Gastrocnemius medialis (tissue), 4 donors: Measurements from ENCODE around the gene PLXNA2. TPM values are rescaled to one million over a fixed set of nuclear protein-coding genes. Genes with fewer than 3 reads are reported as not detected.

Experiments used
- ATAC-seq, 2 donors: fragments of 150-250 bp; one replicate each; pipeline ENCODE4 v1.9.1; 2016
- DNase-seq, 2 donors: peaks; one replicate each; pipeline ENCODE4 v3.0.0-alpha.2; 2019
- H3K27ac ChIP-seq, 4 donors: fragments of 200-600 bp; sonication (generic); 1 replicate in 1 of 4; 2 replicates in 3 of 4; pipeline ENCODE4 v1.5.1; 2016 to 2018; ENCODE audit warnings: mild to moderate bottlenecking in 2 of 4, moderate library complexity in 1 of 4
- H3K27me3 ChIP-seq, 3 donors: fragments of 200-600 bp; sonication (generic) in 2 of 3; 1 replicate in 1 of 3; 2 replicates in 2 of 3; pipeline versions ENCODE4 v1.5.1 to v1.6.0; 2016 to 2019; ENCODE audit warnings: mild to moderate bottlenecking in 1 of 3, moderate library complexity in 1 of 3
- H3K36me3 ChIP-seq, 2 donors: fragments of 200-600 bp; sonication (generic) in 1 of 2; one replicate each; pipeline ENCODE4 v1.5.1; 2017 to 2018
- H3K4me1 ChIP-seq, 2 donors: fragments of 200-600 bp; sonication (generic) in 1 of 2; one replicate each; pipeline ENCODE4 v1.5.1; 2016 to 2017; ENCODE audit warnings: mild to moderate bottlenecking in 2 of 2
- H3K4me3 ChIP-seq, 4 donors: fragments of 200-600 bp; sonication (generic) in 3 of 4; 1 replicate in 1 of 4; 2 replicates in 3 of 4; pipeline ENCODE4 v1.5.1; 2016 to 2019; ENCODE audit warnings: mild to moderate bottlenecking in 2 of 4
- H3K9me3 ChIP-seq, 3 donors: fragments of 200-600 bp; sonication (generic) in 2 of 3; 1 replicate in 1 of 3; 2 replicates in 2 of 3; pipeline ENCODE4 v1.5.1; 2016 to 2019
- CTCF ChIP-seq, 5 experiments: fragments of 450-650 bp in 3 of 5; fragments of 200-600 bp in 2 of 5; sonication (generic) in 2 of 5; IDR thresholded peaks in 4 of 5; conservative IDR thresholded peaks in 1 of 5; 1 replicate in 4 of 5; 2 replicates in 1 of 5; pipeline ENCODE4 v1.5.1; 2016 to 2019; ENCODE audit warnings: antibody characterized with exemption in 5 of 5, mild to moderate bottlenecking in 3 of 5, moderate library complexity in 3 of 5
- POLR2A ChIP-seq, 2 donors: fragments of 450-650 bp; IDR thresholded peaks; one replicate each; pipeline ENCODE4 v1.6.1; 2017; ENCODE audit warnings: antibody characterized with exemption in 2 of 2, mild to moderate bottlenecking in 2 of 2, moderate library complexity in 2 of 2
- in situ Hi-C, 4 donors: fragments of 200-750 bp; cut with MboI; loops; one replicate each; pipeline versions ENCODE4 v1.15.0 to v1.8.0; 2017; ENCODE audit warnings: low sequenced_read_pairs in 4 of 4
- intact Hi-C: fragments of 100-400 bp; cut with DNase I; formaldehyde crosslinking; loops from one replicate; pipeline ENCODE4 v1.15.1; 2023; ENCODE audit warnings: low total_unique reads
- total RNA-seq, 4 donors: library from RNA; depleted of rRNA; stranded (reverse); fragments of >200 nt; gene quantifications; one replicate each; pipeline versions ENCODE4 v1.1.0 to v1.2.3, GENCODE V29; 2016

The PLXNA2 gene
- total RNA-seq, 4 donors from 2014 or later = 12.4 to 20.0 (median 16.2) TPM

GRCh38 chr1:208163539-208163938 is 80.6 kb downstream of the PLXNA2 start:
- no peak for DNase-seq
- H3K27ac ChIP-seq = peak overlapping the region; percentile 83 to 90 (median 88)
- in situ Hi-C loops = no loop called here

GRCh38 chr1:208162903-208163302 is 81.3 kb downstream of the PLXNA2 start:
- TF ChIP-seq POLR2A (IDR thresholded peaks at IDR 0.05) (no peak), CTCF (IDR thresholded peaks at IDR 0.05 in 4 of 5, conservative IDR thresholded peaks at IDR 0.05 in 1 of 5) (no peak)
- H3K27me3 ChIP-seq = no peaks in the 10 kb centered on the region
- ATAC-seq (peak; percentile 60 to 72), DNase-seq (peak; percentile 81 to 87)
- no peaks in the 10 kb centered on the region for H3K36me3 ChIP-seq
- in situ Hi-C loops (no loop called here), intact Hi-C loops (loop anchor here (1.0 to 5.0 kb wide), 5 partner anchors 39 to 336 kb away; partner anchors contain the start of gene PLXNA2)
- peaks cover 71 to 74% of the 10 kb centered on the region in 2 donors for H3K4me1 ChIP-seq
- no peaks in the 10 kb centered on the region for H3K9me3 ChIP-seq
- H3K27ac ChIP-seq = peak overlapping the region; percentile 83 to 90 (median 88)
- H3K4me3 ChIP-seq = no peak overlapping the region

More at GRCh38 chr1:208163539-208163938, 80.6 kb downstream of the PLXNA2 start:
- intact Hi-C loops = loop anchor here (5.0 kb wide), 4 partner anchors 39 to 336 kb away; no protein-coding TSS in a partner anchor
- Histone ChIP-seq H3K27me3 (no peaks in the 10 kb centered on the region), H3K9me3 (no peaks in the 10 kb centered on the region), H3K4me3 (no peak overlapping the region), H3K36me3 (no peaks in the 10 kb centered on the region), H3K4me1 (peaks cover 65 to 68% of the 10 kb centered on the region in 2 donors)
- TF ChIP-seq POLR2A (IDR thresholded peaks at IDR 0.05) (no peak), CTCF (IDR thresholded peaks at IDR 0.05 in 4 of 5, conservative IDR thresholded peaks at IDR 0.05 in 1 of 5) (no peak)
- ATAC-seq = no peak

- DNase-seq = no peak
- Histone ChIP-seq H3K9me3 (no peaks in the 10 kb centered on the region), H3K36me3 (no peaks in the 10 kb centered on the region), H3K4me1 (peaks cover 81 to 85% of the 10 kb centered on the region in 2 donors), H3K4me3 (peak overlapping the region in 1 of 4 donors; percentile 8), H3K27me3 (no peaks in the 10 kb centered on the region), H3K27ac (peak overlapping the region; percentile 83 to 90 (median 88))
- in situ Hi-C loops (no loop called here), intact Hi-C loops (loop anchor here (1.0 to 5.0 kb wide), 5 partner anchors 40 to 335 kb away; partner anchors contain the start of gene PLXNA2)
- TF ChIP-seq CTCF (IDR thresholded peaks at IDR 0.05 in 4 of 5, conservative IDR thresholded peaks at IDR 0.05 in 1 of 5) (no peak), POLR2A (IDR thresholded peaks at IDR 0.05) (no peak)
- ATAC-seq = peak; percentile 20 to 21
These were observed 82.4 kb downstream of the PLXNA2 start for GRCh38 chr1:208161656-208162375.

GRCh38 chr1:208161005-208161404 is 83.2 kb downstream of the PLXNA2 start:
- Histone ChIP-seq H3K27me3 (no peaks in the 10 kb centered on the region), H3K4me1 (peaks cover 85 to 90% of the 10 kb centered on the region in 2 donors), H3K9me3 (no peaks in the 10 kb centered on the region), H3K4me3 (no peak overlapping the region), H3K27ac (peak overlapping the region; percentile 83 to 90 (median 88)), H3K36me3 (no peaks in the 10 kb centered on the region)
- no peak for TF ChIP-seq POLR2A (IDR thresholded peaks at IDR 0.05)
- TF ChIP-seq CTCF (IDR thresholded peaks at IDR 0.05 in 4 of 5, conservative IDR thresholded peaks at IDR 0.05 in 1 of 5) = no peak
- ATAC-seq (no peak), DNase-seq (no peak)
- in situ Hi-C loops (no loop called here), intact Hi-C loops (loop anchor here (5.0 kb wide), 4 partner anchors 41 to 334 kb away; no protein-coding TSS in a partner anchor)
